ENCODE results near the gene KRTAP10-8.
A peak's percentile ranks its signal among the peaks of the same experiment; 100 is the strongest.
"Not testable (repeated sequence)": the region's sequence is repeated elsewhere in the genome, so short reads cannot be mapped to it uniquely, and the experiment has no call there.

KRTAP10-8 gene

GRCh38 chr21:44600118-44600978 is 11.5 kb upstream of the KRTAP10-8 start, which contains the start of gene KRTAP10-7:
TSS of gene KRTAP10-7 (plus strand) at chr21:44600597. CDS start at chr21:44600622, 25 bp downstream.
- not testable (repeated sequence) for DNase-seq

- peak; percentile 57 for DNase-seq
These were observed 10.8 kb upstream of the KRTAP10-8 start for GRCh38 chr21:44601091-44601490.

DNA sequence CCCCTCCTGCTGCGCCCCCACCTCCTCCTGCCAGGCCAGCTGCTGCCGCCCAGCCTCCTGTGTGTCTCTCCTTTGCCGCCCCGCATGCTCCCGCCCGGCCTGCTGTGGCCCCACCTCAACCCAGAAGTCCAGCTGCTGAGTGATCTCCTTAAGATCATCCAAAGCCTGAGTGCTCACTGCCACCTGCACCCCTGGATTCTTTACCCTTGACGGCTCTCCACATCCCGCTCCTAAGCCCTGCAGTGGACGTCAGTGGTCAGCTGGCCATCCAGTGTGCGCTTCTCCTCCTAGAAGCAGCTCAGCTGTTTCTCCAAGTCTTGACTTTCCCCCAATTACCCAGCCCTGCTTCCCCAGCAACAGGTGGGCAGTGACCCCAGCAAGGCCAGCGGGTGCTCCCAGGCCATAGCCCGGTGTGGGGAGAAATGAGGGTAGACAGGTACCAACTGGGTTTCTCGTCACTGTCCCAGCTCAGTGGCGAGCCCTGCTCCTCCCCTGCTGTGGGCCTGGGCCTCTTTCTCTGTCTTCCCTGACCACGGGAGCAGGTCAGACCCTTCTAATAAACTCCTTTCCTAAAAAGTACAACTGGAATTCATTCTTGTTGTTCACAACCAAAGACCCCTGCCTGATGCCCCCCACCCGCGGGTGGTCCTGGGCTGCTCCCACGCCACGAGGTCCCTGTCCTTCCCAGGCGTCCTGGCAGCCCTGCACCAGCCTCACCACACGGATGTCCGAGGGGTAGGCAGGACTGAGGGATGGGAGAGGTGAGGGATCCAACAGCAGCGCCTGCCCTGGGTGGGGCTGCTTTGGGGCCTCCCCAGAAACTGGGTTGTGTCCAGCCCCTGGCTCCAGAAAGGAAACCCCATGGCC is 10.1 kb upstream of the KRTAP10-8 start:
- DNase-seq: peak; percentile 52

DNA sequence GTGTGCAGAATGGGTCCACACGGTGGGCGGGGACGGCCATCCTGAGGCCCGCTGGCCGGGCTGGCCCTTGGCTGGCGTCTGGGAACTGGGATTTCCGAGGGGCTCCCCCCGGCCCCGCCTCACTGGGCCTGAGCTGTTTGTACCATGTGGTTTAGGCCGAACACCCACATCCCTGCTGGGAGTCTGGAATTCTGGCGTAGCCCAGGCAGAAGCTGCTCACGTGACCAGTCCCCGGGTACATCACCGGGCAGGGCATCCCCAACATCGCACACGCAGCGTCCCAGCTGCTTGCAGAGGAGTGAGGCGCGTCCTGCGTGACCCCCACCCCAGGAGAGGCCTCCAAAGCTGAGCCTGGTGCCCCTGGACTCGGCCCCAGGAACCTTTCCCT is 9.4 kb upstream of the KRTAP10-8 start:
- no peak for DNase-seq

DNA sequence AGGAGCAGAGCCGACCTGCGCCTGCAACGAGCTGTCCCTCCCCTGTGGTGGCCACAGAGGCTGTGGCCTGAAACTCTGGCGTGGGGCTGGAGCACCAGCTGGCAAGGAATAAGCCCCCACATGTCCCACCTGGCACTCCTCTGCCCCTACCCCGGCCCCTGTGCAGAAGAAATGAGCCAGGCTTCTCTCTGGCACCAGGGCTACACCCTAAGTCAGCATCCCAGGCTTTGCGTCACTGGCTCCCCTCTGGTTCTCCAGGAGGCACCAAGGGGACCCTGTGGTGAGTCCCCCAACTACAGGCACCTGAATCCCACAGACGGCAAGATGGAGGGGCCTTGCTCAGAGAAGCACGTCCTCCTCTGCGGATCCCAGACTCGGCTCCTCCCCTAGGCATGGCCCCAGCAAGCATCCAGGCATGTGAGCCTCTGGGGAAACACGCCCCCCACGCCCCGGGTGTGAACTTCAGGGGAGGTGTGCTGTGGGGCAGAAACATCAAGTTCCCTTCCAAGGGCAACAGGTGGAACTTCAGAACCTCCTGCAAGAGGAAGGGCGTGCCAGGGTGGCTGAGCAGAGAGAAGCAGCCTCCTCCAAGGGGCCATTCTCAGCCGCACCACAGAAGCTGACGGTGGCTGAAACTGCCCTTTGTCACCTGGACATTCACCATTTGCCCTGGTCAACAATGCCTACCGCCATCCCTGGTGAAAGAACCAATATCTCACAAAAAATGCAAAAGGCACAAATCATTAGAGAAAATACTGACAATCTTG is 8.6 kb upstream of the KRTAP10-8 start:
- no peak for DNase-seq

DNA sequence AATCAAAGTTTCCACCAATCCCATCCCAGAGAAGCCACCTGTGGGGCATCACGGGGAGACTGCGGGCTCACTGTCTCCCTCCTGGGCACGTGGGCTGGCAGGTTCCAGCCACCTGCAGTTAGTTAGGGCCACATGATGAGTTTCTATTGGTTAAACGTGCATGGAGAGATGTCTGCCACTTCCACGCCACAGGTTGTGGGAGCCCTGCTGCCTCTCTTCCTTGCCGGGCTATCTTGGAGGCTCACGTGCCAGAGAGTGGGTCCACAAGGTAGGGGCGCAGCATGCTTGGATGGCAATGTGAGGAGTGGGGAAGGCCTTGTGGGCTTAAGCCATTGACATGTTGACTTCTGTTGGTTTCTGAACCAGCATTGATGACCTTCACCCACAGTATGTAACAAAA is 8.0 kb upstream of the KRTAP10-8 start:
- no peak for DNase-seq

- DNase-seq: no peak
These were observed 5.4 kb upstream of the KRTAP10-8 start for GRCh38 chr21:44606495-44606894.

GRCh38 chr21:44609193-44609592 is 2.7 kb upstream of the KRTAP10-8 start:
- DNase-seq: no peak

GRCh38 chr21:44610157-44610843 is 1.6 kb upstream of the KRTAP10-8 start:
- DNase-seq: not testable (repeated sequence)

DNA sequence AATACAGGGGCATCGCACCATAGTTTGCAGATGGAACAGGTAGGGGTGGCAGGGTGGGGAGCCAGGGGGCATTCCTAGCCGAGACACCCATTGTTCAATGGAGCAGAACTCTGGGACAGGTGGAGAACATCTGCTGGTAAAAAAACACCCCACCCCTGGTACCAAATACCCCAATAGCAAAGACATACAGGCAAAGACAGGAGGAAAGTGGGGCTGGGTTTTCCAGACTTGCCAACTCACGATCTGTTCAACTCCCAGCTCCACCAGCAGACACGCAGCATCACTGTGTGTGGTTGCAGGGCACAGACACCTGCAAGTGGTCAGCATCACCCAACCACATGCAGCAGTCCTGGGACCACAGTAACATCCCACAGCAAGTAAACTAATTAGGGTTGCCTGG is 328 bp upstream of the KRTAP10-8 start:
- DNase-seq: no peak

DNA sequence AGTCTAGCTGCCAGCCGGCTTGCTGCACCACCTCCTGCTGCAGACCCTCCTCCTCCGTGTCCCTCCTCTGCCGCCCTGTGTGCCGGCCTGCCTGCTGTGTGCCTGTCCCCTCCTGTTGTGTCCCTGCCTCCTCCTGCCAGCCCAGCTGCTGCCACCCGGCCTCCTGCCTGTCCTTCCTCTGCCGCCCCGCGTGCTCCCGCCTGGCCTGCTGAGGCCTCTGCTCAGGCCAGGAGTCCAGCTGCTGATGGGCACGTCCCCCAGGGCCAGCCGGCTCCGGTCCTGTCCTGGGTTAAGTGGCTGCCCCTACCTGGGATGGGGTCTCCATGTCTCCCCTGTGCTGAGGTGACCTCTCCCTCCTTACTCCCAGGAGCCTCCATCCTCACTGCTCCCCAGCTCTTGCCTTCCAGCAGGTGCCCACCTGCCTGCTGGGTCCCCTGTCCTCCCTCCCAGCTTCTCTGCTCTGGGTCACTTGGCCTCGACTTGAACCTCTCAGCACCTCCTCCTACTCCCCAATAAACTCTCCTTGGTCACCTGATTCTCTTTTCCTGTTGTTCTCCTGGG is 870 bp downstream of the KRTAP10-8 start:
- DNase-seq: no peak

DNA sequence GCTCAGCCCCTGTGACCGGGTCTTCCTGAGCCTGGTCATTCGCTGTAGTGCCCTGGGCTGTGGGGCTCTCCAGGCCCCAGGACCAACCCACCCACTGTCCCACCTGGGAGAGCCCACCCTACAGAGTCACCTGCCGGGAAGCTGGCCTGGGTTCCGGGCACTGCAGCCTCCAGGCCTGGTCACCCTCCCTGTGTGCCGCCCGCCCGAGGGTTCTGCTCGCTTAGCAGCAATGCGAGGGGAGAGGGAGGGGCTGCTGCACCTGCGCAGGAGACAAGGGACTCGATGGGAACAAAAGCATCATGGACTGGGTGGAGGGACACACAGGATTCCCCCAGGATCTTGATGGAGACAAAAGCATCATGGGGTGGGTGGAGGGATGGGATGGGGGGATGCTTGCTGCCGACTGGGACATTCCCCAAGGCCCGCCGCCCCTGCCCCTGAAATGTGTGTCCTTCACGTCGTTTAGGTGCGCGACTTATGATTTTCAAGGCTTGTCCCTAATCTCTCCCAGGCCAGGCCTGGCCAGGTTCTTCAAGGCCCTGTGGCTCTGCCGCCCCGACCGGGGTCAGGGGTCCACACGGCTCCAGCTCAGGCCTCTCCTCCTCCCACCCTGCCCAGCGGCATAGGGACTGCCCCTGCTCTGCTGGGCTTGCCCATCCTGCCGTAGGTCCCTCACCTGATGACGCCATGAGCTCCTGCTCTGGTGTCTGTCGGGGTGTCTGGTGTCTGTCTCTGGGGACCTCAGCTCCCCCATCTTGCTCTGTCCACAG is 1.7 kb downstream of the KRTAP10-8 start:
- no peak for DNase-seq

DNA sequence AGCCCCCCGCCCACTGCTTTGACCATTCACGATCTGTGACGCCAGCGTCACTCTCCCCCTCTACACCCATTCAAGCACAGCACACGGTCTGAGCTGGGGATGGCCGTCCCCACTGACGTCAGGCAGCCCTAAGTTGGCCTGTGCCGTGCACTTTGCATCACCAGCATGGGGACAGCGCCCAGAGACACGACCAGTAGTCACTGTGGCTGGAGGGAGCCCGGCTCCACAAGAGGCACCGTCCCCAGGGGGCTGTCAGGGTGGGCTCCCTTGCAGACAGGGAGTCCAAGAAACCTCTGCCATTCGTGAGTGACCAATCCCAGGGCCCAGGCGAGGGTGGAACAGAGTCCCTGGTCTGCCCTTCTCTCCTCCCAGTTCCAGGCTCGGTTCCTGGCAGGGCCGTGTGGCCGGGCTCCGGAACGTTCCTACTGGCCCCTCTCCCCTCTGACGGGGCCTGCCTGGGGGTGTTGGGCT is 2.3 kb downstream of the KRTAP10-8 start:
- no peak for DNase-seq

DNA sequence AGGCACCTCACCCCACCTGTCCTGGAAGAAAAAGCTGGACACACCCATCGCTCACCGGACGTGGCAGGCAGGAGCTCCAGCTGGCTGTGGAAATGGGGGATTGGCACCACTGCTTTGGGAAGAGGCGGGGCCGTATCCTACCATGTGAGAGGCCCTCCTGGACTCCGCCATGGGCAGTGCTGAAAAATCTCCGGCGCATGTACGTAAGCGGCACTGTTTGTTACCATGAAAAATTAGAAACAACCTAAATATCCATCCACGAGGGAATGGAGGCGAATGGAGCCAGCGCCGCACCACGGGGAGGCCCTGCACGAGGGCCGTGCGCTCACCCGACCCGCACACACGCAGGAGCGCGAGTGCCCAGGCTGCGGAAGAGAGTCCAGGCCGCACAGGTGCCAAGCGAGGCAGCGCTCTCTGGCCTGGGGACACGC is 3.1 kb downstream of the KRTAP10-8 start:
- DNase-seq: no peak

GRCh38 chr21:44615466-44615865 is 3.6 kb downstream of the KRTAP10-8 start:
- peak; percentile 31 for DNase-seq

- peak; percentile 87 for DNase-seq
These were observed 4.2 kb downstream of the KRTAP10-8 start for GRCh38 chr21:44615911-44616590.

- no peak for DNase-seq
These were observed 4.7 kb downstream of the KRTAP10-8 start for GRCh38 chr21:44616591-44616926.

GRCh38 chr21:44617071-44617501 is 5.2 kb downstream of the KRTAP10-8 start:
- DNase-seq: peak; percentile 39

- DNase-seq: no peak
These were observed 6.6 kb downstream of the KRTAP10-8 start for GRCh38 chr21:44618504-44618903.

DNA sequence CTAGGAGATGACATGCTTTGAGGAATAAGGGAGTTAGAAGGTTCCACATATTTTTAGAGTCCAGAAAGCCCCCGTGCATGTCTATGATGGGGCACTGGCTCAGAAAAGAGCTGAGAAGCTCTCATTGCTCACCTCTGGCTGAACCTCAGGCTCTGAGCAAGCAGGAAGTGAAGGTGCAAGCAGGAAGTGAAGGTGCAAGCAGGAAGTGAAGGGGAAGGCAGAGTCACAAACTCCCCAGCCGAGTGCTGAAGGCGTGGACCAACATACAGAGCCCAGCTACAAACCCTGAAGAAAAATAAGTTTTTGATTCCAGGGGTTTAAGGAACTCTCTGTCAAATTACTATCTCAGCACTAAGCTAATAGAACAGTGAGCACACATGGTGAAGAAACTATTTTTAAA is 7.0 kb downstream of the KRTAP10-8 start:
- no peak for DNase-seq

- no peak for DNase-seq
These were observed 8.0 kb downstream of the KRTAP10-8 start for GRCh38 chr21:44619886-44620285.

All from NCI-H2171 treated with DMSO at 0.1 percent for 48 hours (cell line).